ENCODE data around the gene EHD1. TPM values are rescaled to one million over a fixed set of nuclear protein-coding genes. Genes with fewer than 3 reads are reported as not detected.

The EHD1 gene
- total RNA-seq, 2 donors from 2014 or later = 18.7 to 45.2 TPM

- H3K9me3 ChIP-seq = no peaks in the 10 kb centered on the region
- ATAC-seq (no peak), DNase-seq (no peak)
- H3K4me3 ChIP-seq = no peak overlapping the region
- TF ChIP-seq POLR2A (IDR thresholded peaks at IDR 0.05) = no peak
- TF ChIP-seq CTCF (IDR thresholded peaks at IDR 0.05) = no peak
- no peak overlapping the region for H3K27ac ChIP-seq
- 88 to 89% methylated on average over 24 to 30 of the region's 30 CpGs for WGBS, 2 donors
- intact Hi-C loops (cut with DNase I) = loop anchor here (10.0 kb wide), 1 partner anchor 102 kb away; no protein-coding TSS in a partner anchor
- no peaks in the 10 kb centered on the region for H3K27me3 ChIP-seq
- no peaks in the 10 kb centered on the region for H3K4me1 ChIP-seq
- peaks cover 3 to 44% of the 10 kb centered on the region in 2 donors for H3K36me3 ChIP-seq (replicated peaks in 1 of 2; ENCODE audit: insufficient read depth in 1 of 2, low read depth in 2 of 2)
These were observed 23.9 kb upstream of the EHD1 start for GRCh38 chr11:64902102-64902900.

GRCh38 chr11:64900774-64901173, 22.4 kb upstream of the EHD1 start:
- intact Hi-C loops (cut with DNase I) = loop anchor here (10.0 kb wide), 1 partner anchor 104 kb away; no protein-coding TSS in a partner anchor
- Histone ChIP-seq H3K27ac (peak overlapping the region in 2 of 4 donors; percentile 29 to 46), H3K9me3 (no peaks in the 10 kb centered on the region), H3K4me1 (no peaks in the 10 kb centered on the region), H3K27me3 (no peaks in the 10 kb centered on the region), H3K36me3 (replicated peaks in 1 of 2; ENCODE audit: insufficient read depth in 1 of 2, low read depth in 2 of 2) (peaks cover 3 to 32% of the 10 kb centered on the region in 2 donors), H3K4me3 (no peak overlapping the region)
- ATAC-seq (no peak), DNase-seq (no peak)
- 91 to 92% methylated on average over 6 to 16 of the region's 17 CpGs for WGBS, 2 donors
- TF ChIP-seq CTCF (IDR thresholded peaks at IDR 0.05) (no peak), POLR2A (IDR thresholded peaks at IDR 0.05) (no peak)

- intact Hi-C loops (cut with DNase I) = loop anchor here (10.0 kb wide), 1 partner anchor 105 kb away; no protein-coding TSS in a partner anchor
- H3K36me3 ChIP-seq (replicated peaks in 1 of 2; ENCODE audit: insufficient read depth in 1 of 2, low read depth in 2 of 2) = peaks cover 3 to 28% of the 10 kb centered on the region in 2 donors
- 81 to 90% methylated on average over 14 of the region's 14 CpGs for WGBS, 2 donors
These were observed 21.9 kb upstream of the EHD1 start for GRCh38 chr11:64900263-64900678.

GRCh38 chr11:64898541-64898940, 20.1 kb upstream of the EHD1 start:
- ATAC-seq = no peak
- H3K27me3 ChIP-seq = no peaks in the 10 kb centered on the region
- intact Hi-C loops (cut with DNase I) = loop anchor here (5.0 kb wide), 1 partner anchor 51 kb away; no protein-coding TSS in a partner anchor
- 90 to 92% methylated on average over 11 to 19 of the region's 19 CpGs for WGBS, 2 donors
- H3K4me3 ChIP-seq = no peak overlapping the region
- H3K27ac ChIP-seq = no peak overlapping the region
- peaks cover 11% of the 10 kb centered on the region for H3K4me1 ChIP-seq
- TF ChIP-seq CTCF (IDR thresholded peaks at IDR 0.05) (no peak), POLR2A (IDR thresholded peaks at IDR 0.05) (no peak)
- DNase-seq = no peak
- H3K9me3 ChIP-seq = no peaks in the 10 kb centered on the region
- H3K36me3 ChIP-seq (replicated peaks in 1 of 2; ENCODE audit: insufficient read depth in 1 of 2, low read depth in 2 of 2) = peaks cover 3 to 25% of the 10 kb centered on the region in 2 donors

More at GRCh38 chr11:64900263-64900678, 21.9 kb upstream of the EHD1 start:
- H3K9me3 ChIP-seq = no peaks in the 10 kb centered on the region
- peak in 2 of 4 donors; percentile 32 to 55 for DNase-seq
- peak overlapping the region in 2 of 4 donors; percentile 29 to 46 for H3K27ac ChIP-seq
- no peaks in the 10 kb centered on the region for H3K27me3 ChIP-seq
- TF ChIP-seq CTCF (IDR thresholded peaks at IDR 0.05) (no peak), POLR2A (IDR thresholded peaks at IDR 0.05) (peak in 1 of 3 donors; percentile 9)
- H3K4me1 ChIP-seq = no peaks in the 10 kb centered on the region
- ATAC-seq = peak; percentile 57
- H3K4me3 ChIP-seq = no peak overlapping the region

Measured in body of pancreas (tissue), 4 donors.